ENCODE results near the gene BRAF.
"Not testable (repeated sequence)": the region's sequence is repeated elsewhere in the genome, so short reads cannot be mapped to it uniquely, and the experiment has no call there.

BRAF gene

DNA sequence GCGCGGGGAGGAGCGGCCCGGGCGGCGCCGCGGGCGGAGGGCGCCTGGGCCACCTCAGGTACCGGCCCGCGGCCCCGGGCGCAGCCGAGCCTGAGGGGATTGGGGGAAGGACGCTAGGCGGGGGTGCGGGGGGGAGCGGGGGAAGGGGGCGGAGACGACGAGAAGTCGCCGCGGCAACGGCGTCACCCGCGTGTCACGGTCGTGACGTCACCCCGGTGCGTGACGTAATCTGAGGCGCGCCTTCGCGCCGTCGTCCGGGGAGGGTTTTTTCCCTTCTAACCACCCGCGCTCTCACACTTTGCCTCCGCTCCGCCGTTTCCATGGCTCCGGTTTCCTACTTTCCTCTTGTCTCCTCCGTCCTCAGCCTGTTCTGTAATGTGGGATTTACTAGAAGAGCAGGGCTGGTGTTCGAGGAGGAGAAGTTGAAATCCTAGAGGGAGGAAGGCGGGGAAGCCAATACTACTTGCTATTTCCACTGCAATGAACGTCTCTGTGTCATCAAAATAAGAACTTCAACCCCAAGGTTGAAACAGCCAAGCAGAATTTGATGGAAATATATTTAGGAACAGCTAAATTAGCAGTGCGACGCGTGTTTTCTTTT is at the start of gene BRAF:
Gene BRAF, minus strand, starts transcription at position 109 of the 601 bp plus-strand sequence. CDS start 226 bp downstream, outside the sequence.
- DNase-seq = peak; percentile 77

DNA sequence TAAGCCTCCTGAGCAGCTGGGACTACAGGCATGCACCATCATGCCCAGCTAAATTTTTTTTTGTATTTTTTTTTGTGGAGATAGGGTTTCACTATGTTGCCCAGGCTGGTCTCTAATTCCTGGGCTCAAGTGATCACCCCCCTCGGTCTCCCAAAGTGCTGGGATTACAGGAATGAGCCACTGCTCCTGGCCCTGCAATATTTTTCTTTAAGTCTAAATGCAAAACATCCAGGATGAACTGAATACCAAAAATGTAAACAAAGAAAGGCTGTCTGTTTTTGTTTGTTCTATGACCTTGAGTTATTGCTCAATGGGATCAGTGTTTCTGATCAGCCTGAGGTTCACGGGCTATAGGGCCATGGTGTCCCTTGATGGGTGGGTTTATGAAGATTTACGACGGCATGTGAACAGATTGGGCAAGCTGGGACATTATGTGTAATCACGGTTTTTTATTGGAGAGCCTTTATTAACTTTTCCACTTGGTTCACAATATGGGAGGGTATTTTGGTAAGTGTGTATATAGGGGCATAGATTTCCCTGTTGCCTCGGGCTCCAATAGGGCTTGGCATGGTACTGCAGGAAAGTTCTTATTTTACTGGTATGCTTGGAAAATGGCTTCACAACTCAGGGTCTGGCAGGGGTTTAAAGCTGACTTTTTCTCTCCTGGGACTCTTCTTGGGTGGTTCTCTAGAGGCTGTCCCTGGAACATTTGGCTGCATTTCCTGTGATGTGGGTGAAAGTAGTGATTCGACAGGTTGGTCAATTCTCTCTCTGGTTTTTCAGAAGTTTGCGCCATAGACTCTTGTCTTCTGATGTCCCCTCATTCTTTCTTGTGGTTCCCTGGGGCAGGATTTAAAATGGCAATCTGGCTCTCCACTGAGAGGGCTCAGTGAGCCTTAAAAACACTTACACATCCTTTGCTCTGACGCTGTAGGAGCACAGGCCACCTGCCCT is 48.4 kb upstream of the BRAF start:
- no peak for DNase-seq

DNA sequence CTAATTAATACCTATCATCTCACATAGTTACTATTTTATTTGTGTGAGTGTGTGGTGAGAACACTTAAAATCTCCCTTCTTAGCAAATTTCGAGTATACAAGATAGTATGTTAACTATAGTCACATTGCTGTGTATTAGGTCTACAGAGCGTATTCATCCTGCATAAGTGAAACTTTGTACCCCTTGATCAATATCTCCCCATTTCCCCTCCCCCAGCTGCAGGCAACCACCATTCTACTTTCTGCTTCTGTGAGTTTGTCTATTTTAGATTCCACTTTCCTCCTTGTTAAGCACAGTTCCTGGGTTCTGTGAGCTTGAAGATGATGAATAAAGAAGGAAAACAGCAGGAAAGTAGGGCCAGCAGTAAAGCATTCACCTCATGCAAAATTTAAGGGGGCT is 47.6 kb upstream of the BRAF start:
- DNase-seq = no peak

DNA sequence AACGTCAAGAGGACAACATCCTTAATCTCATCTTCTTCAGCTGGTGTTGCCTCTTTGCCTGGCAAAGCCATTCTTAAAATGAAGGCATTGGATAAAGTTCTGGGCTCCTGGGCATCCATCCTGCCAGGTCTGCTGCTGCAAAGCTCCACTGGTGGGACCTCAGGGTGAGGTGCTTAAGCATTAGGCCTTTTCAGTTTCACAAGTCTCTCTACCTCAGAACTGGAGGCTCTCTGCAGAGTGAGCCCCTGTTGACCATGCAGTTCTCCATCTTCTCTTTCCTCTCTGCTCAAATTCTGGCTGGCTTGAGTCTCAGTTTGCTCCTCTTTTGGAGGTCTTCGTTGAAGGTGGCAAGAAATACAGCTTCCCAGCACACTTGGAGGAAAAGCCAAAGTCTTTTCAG is 42.7 kb upstream of the BRAF start:
- no peak for DNase-seq

DNA sequence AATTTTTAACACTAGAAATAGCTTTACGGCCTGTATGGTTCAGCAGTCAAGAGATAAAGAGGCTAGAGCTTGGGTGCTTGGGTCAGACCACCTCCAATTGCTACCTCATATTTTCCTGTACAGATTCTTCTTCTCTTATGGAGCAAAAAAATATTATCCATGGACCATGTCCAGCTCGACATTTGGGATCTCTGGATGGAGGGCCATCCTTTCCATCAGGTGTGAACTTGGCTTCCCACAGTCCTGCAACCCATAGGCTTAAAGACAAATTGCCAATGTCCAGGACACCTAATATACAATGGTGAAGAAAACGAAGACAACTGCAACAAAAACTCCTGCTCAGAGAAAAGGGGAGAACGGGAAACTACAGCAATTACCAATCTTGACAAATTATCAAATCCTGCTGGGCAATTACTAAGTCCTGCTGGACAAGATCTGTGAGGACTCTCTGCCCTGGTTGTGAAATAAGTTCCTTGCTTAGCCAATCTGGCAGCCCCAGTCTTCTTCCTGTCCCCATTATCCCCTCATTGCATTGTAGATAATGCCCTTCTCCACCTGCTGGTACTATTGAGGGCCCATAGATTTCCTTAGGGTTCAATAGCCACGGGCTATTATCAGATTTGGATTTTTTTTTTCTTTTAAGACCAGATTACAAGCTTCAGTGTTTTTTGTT is 42.0 kb upstream of the BRAF start:
- no peak for DNase-seq

DNA sequence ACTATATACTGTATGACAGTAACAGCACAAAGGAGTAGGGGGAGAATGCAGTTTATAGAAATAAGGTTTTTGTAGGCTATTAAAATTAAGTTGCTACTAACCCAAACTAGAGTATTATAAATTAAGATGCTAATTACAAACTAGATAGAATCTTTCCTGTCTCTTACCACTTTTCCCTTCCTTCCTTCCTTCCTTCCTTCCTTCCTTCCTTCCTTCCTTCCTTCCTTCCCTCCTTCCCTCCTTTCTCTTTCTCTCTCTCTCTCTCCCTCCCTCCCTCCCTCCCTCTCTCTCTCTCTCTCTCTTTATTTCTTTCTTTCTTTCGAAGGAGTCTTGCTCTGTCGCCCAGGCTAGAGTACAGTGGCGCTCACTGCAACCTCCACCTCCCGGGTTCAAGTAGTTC is 36.4 kb upstream of the BRAF start:
- no peak for DNase-seq

DNA sequence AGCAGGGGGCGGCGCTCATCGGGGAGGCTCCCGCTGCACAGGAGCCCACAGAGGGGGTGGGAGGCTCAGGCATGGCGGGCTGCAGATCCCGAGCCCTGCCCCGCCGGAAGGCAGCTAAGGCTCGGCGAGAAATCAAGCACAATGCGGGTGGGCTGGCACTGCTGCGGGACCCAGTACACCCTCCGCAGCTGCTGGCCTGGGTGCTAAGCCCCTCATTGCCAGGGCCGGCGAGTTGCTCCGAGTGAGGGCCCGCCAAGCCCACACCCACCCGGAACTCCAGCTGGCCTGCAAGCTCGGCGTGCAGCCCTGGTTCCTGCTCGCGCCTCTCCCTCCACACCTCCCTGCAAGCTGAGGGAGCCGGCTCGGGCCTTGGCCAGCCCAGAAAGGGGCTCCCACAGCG is 32.3 kb upstream of the BRAF start:
- not testable (repeated sequence) for DNase-seq

GRCh38 chr7:140945940-140946339 is 21.2 kb upstream of the BRAF start:
- DNase-seq = no peak

DNA sequence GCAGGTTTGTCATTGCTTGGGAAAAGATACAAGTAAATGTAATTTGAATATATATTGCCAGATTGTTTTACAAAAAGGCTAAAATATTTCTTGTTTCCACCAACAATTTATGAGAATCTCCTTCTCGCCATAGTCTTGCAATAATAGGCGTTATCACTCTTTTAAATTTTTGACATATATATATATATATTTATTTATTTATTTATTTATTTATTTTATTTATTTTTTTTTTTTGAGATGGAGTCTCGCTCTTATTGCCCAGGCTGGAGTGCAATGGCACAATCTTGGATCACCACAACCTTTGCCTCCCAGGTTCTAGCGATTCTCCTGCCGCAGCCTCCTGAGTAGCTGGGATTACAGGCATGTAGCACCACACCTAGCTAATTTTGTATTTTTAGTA is 17.5 kb upstream of the BRAF start:
- DNase-seq = not testable (repeated sequence)

- no peak for DNase-seq
Observed at GRCh38 chr7:140940898-140941297, 16.2 kb upstream of the BRAF start.

DNA sequence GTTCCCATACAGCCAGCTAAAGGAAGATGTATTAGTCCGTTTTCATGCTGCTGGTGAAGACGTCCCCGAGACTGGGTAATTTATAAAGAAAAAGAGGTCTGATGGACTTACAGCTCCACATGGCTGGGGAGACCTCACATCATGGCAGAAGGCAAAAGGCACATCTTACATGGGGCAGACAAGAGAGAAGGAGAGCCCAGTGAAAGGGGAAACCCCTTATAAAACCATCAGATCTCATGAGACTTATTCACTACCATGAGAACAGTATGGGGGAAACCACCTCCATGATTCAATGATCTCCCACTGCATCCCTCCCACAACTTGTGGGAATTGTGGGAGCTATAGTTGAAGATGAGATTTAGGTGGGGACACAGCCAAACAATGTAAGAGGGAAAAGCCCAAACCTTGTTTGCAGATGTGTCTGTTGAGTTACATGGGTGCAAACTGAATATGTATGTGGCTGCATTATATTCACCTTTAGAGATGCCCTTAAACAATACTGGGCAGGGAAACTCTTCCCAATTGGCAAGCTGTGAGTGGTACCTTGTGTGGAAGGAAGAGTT is 13.1 kb upstream of the BRAF start:
- no peak for DNase-seq

DNA sequence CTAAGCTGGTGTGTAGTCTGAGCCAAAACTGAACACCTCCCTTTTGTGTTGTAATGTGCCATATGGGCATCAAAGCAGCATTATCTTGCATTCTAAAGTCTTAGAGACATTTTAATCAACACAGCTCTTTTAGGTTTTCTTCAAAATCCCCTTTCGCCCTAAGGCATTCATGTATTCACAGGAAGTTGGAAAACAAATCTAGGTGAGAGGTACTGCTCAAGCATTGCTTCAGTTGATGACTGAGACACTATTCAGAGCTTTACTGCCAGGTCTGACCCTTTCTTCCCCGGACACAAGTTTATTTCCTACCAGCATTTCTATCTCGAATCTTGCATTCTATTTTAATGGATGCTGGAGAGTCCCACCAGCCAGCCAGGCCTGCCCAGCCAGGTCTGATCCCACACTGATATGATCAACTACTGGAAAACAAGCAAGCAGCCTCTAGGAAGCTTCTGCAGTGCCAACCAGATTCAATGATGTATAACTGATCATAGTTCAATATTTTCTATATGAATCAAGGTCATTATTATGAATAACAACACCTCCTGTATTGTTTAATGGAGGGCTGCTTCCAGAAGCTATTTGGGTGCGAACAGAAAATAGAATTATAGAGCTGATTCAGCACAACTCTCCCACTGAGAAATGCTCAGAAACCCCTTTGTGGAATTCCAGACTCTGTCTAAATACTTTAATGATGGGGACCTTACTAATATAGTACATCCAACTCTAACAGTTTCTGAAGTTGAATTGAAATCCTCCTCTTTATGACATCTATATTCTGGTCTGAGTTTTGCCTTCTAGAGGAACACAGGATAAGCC is 4.0 kb upstream of the BRAF start:
- no peak for DNase-seq

DNA sequence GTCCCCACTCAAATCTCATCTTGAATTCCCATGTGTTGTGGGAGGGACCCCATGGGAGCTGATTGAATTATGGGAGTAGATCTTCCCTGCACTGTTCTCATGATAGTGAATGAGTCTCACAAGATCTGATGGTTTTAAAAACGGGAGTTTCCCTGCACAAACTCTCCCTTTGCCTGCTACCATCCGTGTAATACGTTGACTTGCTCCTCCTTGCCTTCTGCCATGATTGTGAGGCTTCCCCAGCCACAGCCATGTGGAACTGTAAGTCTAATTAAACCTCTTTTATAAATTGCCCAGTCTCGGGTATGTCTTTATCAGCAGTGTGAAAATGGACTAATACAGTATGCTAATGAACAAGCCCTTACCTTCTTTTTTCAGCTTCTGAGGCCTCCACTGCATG is 3.2 kb upstream of the BRAF start:
- not testable (repeated sequence) for DNase-seq

GRCh38 chr7:140927351-140927750 is 2.6 kb upstream of the BRAF start:
- DNase-seq = no peak

GRCh38 chr7:140926021-140926817 is 1.5 kb upstream of the BRAF start:
- DNase-seq = no peak

DNA sequence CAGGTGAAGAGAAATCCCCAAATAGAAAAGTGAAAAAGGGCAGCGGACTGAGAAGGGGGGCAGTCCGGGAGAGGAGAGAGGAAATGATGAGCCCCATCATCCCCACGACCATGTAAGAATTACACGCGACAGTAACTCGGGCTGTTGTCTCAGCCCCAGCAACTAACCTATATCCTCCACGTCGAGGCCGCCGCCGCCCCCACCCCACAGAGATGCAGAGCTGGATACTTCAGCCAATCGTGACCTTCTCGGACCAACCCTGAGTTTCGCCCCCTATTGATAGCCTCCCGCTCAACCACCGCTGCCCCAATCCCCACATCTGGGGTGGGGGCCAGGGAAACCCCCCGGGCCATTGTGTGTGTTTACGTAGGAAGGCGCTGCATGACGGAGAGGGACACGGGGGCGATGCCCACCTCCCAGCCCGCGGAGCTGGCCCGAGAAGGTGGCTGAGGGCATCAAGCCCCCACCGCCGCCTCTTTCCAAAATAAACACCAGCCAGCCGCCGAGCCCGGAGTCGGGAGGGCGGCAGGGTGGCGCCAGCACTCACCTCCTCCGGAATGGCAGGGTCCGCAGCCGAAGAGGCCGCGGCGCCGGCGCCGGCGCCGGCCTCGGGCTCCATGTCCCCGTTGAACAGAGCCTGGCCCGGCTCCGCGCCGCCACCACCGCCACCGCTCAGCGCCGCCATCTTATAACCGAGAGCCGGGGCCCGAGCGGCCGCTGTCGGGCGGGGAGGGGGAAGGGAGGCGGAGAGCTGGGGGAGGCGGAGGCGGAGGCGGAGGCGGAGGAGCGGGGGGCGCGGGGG is 509 bp downstream of the BRAF start:
- DNase-seq = peak; percentile 54

- DNase-seq = no peak
Observed at GRCh38 chr7:140923358-140924006, 1.2 kb downstream of the BRAF start.

DNA sequence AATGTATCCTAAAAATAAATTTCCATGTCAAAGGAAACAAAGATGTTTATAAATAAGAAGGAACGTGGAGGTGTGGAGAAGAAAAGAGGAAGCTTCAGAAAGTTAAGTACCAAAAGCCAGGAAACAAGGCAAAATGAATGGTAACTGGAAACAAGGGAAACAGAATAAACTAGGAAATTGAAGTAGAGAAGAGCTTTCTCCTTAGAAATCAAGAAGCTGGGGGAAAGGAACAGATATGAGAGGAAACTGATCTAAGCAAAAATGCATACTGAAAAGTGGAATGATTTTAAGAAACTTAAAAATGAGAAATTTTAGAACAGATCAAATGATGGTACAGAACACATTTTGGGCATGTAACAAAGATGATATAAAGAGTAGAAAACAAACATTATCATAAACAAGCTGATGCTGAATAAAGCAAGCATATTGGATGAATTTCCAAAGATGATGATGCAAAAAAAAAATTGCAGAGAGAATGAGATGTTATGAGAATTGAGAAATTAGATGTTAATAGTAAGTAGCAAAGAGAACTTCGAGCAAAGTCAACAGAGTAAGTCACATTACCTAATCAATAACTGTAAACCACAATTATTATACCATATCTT is 1.9 kb downstream of the BRAF start:
- DNase-seq = no peak

GRCh38 chr7:140920745-140921144 is 4.0 kb downstream of the BRAF start:
- DNase-seq = no peak

- DNase-seq = no peak
Observed at GRCh38 chr7:140918236-140918635, 6.5 kb downstream of the BRAF start.
